CD4-positive, alpha-beta T cell treated with Interleukin-17A for 1 hour (primary cell): ENCODE data around the gene ARHGEF37.
"Not testable (repeated sequence)": the region's sequence is repeated elsewhere in the genome, so short reads cannot be mapped to it uniquely, and the experiment has no call there.

Experiments
- DNase-seq: peaks from one replicate; pipeline ENCODE4 v3.0.0-alpha.2; 2020

ARHGEF37 gene

DNA sequence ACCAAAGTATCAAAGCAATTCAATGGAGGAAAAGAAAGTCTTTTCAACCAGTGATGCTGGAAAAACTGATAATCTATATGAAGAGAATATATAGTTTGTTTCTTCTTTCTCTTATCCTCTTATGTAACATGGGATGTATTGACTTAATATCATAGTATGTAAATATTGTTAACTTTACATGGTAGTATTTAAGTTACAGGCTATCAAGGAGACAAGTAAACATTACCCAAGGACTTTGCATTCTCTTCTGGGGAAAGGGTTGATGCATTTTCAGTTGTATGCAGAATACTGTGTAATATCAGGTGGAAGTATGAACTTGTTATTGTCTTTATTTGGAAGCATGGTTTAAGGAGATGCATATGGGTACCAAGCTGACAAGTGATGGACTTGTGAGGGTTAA lies 9.1 kb upstream of the ARHGEF37 start:
- no peak for DNase-seq

DNA sequence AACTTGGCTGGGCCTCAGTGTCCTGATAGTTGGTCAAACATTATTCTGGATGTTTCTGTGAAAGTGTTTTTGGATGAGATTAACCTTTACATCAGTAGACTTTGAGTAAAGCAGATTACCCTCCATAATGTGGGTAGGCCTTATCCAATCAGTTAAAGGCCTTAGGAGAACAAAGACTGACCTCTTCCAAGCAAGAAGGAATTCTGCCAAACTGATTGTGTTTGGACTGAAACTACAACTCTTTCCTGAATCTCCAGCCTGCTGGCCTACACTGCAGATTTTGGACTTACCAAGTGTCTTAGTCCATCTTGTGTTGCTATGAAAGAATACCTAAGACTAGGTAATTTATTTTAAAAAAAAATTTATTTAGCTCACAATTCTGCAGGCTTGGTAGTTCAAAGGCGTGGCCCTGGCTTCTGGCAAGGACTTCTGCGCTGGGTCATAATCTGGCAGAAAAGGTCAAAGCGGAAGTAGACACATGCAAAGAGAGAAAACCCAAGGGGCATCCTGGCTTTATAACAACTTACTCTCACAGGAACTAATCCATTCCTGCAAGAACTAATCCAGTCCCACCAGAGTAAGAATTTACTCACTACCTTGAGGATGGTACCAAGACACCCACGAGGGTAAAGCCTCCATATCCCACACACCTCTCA lies 8.6 kb upstream of the ARHGEF37 start:
- no peak for DNase-seq

DNA sequence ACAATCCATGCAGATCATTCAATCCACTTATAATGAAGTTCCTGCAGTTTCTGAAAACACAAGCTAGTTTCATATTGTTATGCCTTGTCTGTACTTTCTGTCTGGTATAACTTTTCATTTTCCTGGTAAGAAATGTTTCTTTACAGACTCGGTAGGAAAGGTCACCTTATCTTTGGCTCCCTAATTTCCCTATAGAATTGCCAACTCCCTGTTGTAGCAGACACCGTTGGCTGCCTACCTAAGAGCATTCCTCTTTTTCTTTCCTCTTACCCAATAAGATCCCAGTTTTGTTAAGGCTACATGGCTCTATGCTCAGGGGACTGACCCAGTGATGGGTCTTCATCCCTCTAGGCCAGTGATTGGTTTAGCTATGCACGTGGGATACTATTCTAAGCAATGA lies 6.2 kb upstream of the ARHGEF37 start:
- no peak for DNase-seq

DNA sequence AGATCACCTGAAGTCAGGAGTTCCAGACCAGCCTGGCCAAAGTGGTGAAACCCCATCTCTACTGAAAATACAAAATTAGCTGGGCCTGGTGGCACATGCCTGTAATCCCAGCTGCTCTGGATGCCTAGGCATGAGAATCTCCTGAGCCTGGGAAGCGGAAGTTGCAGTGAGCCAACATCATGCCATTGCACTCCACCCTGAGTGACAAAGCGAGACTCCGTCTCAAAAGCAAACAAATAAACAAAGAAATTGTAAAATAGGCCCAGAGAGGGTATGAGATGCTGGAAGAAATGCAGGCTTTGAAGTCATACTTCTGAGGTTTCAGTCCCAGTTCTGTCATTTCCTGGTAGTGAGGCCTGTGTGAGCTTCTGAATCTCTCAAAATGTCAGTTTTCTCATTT lies 5.3 kb upstream of the ARHGEF37 start:
- DNase-seq, result peak; percentile 33

DNA sequence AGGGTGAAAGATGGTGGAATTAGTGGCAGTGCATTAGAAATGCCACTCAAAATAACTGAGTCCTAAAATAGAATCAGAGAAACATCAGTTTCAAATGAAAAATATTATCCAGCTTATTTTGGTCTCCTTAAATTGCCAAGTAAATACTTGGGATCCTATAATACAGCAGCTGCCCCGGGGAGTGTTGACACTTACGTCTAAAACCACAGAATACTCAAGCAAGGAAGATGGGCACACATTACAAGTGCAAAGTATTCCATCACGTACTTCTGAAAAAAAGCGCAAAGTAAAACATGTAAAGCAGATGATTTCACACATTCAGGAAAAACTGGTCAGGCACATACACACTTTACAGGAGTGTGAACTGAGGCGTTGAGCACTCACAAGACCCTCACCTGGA lies 2.4 kb upstream of the ARHGEF37 start:
- DNase-seq, result no peak

DNA sequence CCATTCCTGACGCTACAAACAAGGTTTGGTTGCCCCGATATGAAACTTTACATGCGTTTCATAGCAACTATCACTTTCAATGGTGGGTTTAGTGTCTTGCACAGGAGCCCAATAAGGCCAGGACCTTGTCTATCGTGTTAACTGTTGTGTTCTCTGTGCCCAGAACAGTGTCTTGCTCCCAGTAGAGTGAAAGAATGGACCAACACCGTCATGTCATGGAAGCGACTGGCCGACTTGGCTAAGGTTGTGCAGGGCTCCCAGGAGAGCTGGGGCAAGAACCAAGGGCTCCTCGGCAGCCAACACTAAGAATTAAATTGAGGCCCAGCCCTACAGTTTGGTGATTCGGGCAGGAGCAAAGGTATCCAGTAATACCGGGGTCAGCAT lies 498 bp upstream of the ARHGEF37 start:
- DNase-seq, result no peak

DNA sequence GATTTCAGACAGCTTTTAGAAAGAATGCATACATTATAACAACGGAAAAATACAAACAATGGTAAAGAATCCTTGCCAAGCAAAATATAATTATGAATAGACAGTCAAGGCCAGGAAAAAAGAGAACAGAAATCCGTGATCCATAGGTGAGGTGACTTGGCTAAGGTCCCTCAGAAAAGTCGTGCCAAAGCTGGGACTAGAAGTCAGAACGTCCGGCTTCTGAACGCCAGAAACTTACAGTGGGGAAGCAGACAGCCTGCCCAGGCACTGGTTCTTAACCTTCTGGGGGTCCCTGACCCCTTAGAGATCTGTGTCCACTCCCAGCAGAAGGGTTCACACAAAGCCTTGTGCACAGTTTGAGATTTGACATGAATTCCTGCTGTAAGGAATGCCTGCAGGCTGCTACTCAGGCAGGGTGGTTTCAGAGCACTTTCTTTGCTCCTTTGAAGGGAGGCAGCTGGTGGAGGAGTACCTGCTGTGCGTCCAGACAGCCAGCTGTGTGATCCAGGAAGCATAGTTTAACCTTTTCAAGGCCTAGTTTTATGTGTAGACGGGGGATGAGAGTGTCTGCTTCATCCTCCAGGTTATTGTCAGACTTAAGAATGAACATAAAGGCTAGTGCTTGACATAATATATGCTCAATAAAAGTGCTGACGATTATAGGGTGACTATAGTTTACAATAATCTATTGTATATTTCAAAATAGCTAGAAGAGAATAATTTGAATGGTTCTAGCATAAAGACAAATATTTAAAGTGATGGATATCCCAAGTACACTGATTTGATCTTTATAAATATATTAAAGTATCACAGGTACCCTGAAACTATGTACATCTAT lies 852 bp downstream of the ARHGEF37 start:
- DNase-seq, result no peak

DNA sequence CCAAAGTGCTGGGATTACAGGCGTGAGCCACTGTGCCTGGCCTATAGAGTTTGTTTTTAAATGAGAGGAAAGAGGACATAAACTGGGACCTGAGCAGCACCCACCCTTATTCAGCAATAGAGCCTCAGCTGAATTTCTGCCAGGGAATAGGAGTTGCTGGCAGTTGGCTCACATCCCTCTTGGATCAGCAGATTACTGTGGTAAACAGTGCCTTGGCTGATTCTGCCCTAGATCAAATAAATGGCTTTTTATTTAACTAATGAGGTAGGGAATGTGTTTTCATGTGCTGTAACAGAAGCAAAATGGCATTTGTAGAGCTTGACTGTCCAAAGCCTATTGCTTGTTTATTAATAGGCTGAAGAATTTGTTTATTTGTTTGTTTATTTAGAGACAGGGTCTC lies 2.1 kb downstream of the ARHGEF37 start:
- DNase-seq, result no peak

DNA sequence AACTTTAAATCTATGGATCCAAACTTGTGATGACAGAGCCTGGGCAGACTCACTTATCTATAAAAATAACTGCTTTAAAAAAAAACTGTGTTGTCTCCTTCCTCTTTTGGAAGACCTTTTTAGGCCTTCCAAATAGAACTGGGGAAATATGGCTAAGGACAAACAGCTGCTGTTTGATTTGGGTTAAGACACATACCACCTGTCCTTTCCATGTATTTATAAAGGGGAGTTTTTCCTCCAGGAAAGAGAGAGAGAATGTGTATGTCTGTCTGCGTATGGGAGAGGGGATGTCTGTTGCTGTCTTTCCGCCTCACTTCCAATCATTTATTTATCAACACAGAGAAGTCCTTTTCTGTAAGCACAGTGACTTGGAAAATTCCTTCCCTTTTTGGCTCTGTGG lies 2.8 kb downstream of the ARHGEF37 start:
- DNase-seq, result no peak

DNA sequence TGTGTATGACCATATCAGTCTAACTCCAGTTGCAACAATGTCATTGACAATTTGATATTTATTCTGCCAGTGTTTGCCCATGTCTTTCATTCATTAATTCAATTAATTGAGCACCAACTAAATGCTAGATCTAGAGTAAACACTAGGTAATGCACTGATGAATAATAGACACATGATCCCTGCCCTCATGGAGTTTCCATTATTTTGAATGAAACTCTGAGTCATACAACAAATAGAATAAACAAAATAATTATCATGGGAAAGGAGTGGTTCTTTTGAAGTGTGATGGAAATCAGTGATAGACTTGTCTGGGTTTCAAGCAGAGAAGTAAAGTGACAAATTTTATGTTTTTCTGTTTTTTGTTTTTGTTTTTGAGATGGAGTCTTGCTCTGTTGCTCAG lies 4.6 kb downstream of the ARHGEF37 start:
- no peak for DNase-seq

DNA sequence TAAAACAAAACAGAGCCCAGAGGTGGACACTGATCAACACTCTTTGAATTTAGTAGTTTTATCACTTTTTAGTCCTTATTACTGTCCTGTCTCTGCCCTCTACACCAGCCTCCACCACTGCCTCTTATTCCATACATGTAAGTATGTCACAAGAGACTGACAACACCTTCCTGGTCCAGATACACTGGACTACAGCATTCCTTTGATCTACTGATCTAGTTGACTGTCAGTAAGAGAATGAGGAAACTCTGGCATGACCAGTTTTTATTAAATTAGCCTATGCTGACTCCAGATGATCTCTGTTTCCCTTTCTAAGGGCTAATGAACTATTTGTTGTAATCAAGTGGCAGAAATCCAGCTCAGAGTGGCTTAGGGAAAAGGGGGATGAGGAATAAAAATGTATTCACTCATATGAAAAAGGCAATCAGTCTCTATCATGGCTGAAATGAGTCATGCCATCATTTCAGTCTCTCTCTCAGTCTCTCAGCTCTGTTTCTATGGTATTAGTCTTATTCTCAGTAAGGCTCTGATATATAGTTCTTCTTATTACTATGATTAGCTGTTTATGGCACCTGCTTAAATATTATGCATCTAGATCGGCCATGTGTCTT lies 5.5 kb downstream of the ARHGEF37 start:
- no peak for DNase-seq

DNA sequence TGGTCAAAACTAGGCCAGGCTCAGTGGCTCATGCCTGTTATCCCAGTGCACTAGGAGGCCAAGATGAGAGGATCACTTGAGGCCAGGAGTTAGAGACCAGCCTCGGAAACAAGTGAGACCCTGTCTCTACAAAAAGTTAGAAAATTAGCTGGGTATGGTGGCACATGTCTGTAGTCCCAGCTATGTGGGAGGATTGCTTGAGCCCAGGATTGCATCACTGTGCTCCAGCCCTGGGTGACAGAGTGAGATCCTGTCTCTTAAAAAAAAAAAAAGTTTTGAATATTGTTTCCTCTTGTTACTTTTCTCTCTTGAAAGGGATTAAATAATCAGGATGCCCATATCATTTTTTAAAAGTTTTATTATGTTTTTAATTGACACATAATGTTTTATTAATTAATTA lies 7.6 kb downstream of the ARHGEF37 start:
- no peak for DNase-seq

DNA sequence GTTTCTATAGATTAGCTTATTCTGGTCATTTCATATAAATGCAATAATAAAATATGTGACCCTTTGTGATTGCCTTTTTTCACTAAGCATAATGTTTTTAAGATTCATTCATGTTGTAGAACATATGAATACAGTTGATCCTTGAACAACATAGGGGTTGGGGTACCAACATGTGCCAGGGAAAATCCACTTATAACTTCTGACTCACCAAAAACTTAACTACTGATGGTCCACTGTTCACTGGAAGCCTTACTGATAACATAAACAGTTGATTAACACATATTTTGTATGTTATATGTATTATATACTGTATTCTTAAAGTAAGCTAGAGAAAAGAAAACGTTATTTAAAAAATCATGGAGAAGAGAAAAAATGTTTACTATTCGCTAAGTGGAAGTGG lies 12.1 kb downstream of the ARHGEF37 start:
- no peak for DNase-seq

DNA sequence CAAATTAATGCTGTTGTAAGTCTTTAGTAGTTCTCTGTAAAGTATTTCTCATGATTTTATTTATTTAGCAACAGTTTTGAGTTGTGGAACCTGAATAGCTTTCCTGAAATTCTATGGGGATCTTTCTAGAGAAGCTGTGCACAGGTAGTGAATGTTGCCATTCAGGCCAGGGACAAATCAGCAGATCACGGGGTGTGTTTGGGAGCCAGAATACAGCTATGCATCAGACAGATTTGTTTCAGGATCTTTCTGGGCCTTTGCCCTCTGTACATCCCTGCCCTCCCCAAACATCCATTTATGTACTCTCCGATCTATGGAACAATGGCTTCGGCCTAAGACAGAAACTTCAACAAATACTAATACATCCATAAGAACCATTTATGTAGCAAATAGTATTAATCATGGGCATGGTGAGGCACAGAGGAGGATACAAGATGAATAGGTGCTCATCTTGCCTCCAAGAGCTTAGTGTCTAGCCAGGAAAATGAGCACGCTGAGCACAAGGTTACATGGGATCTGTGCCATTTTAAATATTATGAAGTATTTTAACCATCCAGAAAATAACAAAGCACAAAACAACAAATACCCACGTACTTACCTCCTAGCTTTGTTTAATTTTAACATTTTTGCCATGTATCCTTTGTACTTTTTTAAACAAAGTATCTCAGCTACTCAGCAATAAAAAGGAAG lies 13.1 kb downstream of the ARHGEF37 start:
- DNase-seq, result no peak

DNA sequence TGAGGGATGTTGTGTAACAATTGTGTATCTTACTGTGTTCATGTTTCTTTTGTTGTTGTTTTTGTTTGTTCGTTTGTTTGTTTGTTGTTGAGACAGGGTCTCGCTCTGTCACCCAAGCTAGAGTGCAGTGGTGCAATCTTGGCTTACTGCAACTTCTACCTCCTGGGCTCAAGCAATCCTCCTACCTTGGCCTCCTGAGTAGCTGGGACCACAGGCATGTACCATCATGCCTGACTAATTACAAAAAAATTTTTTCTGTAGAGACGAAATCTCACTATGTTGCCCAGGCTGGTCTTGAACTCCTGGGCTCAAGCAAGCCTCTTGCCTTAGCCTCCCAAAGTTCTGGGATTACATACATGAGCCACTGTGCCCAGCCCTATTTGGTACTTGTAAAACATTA lies 13.8 kb downstream of the ARHGEF37 start:
- DNase-seq, result not testable (repeated sequence)

DNA sequence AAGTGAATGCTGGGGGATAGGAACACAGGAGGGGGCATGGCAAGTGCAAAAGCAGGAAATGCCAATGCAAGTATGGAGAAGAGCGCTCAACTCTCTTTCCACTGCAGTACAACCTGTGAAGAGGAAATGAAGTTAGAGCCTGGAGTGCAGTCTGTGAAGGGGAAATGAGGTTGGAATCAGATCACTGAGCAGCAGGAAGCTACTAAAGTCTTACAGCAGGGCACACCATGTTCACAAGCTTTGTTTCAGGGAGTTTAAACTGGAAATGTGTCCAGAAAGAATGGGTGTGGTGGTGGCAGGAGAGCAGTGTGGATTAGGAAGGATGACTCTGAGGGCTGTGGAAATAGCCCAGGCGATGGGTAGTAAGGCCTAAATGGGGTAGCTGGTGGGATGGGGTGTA lies 15.4 kb downstream of the ARHGEF37 start:
- no peak for DNase-seq

DNA sequence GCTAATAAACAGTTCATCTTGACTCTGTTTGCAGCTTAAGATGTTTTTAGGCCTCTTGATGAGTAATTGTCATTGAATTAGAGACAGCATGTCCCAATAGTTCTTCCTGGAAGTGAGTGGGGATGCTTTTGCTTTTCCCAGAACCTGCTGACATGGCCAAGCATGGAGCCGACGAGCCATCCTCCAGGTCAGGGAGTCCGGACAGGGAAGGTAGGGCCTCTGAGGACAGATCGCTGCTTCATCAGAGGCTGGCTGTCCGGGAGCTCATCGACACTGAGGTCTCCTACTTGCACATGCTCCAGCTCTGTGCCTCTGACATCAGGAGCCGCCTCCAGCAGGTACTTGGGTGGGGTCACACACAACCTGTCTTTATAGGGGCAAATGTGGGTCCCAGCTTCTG lies 16.3 kb downstream of the ARHGEF37 start:
- no peak for DNase-seq

DNA sequence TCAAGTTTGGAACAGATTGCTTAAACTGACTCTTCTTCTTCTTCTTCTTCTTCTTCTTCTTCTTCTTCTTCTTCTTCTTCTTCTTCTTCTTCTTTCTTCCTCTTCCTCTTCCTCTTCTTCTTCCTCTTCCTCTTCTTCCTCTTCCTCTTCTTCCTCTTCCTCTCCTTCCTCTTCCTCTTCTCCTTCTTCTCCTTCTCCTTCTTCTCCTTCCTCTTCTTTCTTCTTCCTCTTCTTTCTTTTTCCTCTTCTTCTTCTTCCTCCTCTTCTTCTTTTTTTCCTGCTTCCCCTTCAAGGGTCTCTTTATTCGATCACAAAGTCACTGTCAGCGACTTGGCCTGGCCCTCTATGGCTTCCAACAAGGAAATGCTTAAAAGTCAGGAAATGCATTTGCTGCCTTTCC lies 16.9 kb downstream of the ARHGEF37 start:
- DNase-seq, result not testable (repeated sequence)

DNA sequence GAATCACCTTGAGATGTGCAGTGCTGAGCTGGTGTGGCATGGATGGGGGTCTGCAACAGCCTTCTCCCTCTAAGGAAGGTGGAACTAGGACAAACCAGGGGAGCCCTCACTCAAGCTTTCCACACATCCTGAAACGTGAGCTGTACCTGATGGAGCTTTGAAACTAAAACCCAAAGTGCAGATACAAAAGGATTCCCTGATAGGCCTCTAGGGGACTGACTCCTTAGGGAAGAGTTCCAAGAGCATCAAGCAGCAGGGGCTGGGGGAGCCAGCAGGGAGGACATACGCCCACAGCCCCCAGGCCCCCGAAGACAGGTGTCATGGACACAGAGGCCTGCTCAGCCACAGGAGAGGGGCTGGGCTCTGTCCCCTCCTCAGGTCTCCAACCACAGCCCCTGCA lies 17.7 kb downstream of the ARHGEF37 start:
- DNase-seq, result no peak

DNA sequence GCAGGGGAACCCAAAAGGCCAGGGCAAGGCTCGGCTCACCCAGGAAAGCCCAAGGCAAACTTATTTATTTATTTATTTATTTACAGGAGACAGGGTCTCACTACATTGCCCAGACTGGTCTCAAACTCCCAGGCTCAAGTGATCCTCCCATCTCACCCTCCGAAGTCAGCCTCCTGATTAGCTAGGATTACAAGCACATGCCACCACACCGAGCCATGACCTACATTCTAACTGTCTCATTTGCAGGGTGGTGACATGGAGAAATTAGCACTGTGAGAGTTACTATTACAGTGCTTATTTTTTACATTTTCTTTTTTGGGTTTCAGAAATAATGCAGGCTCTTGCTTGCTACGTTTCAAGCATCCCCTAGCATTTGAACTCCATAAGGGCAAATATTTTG lies 18.1 kb downstream of the ARHGEF37 start:
- DNase-seq, result no peak

DNA sequence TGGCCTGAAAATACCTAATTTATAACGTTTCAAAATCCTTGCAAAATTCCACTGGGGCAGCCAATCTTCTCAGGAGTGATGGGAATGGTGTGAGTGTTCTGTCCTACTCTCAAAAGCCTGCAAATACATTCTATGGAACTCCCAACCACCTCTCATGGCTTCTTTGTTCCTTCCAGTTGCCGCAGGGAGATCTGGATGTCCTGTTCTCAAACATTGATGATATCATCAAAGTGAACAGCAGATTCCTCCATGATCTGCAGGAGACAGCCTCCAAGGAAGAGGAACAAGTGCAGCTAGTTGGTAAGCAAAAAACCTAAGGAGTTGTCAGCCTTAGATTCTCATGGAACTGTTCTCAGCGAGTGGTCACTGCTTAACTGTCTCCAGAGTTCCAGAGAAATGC lies 19.6 kb downstream of the ARHGEF37 start:
- DNase-seq, result no peak

DNA sequence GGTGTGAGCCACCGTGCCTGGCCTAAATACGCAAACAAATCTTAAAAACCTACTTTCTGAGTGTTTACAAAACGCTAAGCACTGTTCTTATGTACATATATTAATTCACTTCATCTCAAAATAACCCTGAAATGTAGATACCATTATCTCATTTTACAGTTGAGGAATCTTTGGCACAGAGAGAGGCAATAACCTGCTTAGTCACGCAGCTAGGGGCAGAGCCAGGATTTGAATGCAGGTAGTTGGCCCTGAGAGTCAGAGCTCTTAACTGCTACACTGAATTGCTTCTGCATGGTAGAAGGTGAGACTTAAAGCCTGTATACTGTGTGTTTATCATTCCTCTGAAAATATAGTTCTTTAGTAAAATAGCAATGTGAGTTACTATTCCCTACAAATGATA lies 21.9 kb downstream of the ARHGEF37 start:
- no peak for DNase-seq

DNA sequence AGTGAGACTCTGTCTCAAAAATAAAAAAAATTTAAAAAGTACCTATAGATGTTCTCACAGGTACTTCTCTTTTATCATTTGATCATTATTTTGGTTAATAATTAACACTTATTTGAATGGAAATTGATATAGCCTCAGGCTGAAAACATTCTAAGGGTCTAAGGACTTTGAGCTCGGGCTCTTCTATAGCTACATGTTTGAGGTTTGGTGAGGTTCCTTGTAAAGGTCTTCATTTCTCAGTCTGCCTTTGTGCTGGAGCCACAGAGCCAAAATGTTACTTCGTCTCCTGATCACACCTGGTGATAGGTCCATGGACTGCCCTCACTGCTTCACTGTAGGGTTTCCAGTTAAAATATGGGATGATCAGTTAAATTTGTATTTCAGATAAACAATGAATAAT lies 22.6 kb downstream of the ARHGEF37 start:
- DNase-seq, result no peak

DNA sequence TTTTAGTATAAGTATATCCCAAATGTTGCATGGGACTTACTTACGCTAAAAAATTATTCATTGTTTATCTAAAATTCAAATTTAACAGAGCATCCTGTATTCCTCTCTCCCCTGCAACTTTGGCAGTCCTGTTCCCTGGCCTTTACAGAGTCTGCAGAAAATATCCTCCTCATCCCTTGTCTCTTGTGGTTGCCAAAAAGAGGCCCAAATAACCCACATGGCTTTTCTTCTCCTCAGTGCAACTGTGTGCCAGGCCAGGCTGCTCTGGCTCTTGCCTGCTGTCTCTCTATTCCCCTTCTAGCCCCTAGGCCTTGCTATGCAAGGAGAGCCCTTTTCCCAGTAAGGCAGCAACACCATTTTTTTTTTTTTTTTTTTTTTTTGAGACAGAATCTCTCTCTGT lies 23.0 kb downstream of the ARHGEF37 start:
- DNase-seq, result no peak
